Kidney (tissue), 14 donors: ENCODE results near the gene RBMS1. TPM values are rescaled to one million over a fixed set of nuclear protein-coding genes. Genes with fewer than 3 reads are reported as not detected.

Experiments
- DNase-seq, 5 donors: peaks; one replicate each; pipeline ENCODE4 v3.0.0-alpha.2; 2013 to 2020
- FAIRE-seq: peaks from 2 replicates; lab custom pipeline; 2012; peaks lifted over from hg19 to GRCh38; lab: Jason Lieb, UNC
- H3K27ac ChIP-seq, 2 donors: one replicate each; pipeline ENCODE4 v1.7.0; 2013; ENCODE audit warnings: low read depth in 2 of 2, low read length in 2 of 2, inconsistent platforms in 1 of 2
- H3K27me3 ChIP-seq: one replicate; pipeline ENCODE4 v1.7.1; 2013; ENCODE audit warnings: low read length, inconsistent platforms; ENCODE audit not compliant: control insufficient read depth, insufficient read depth
- H3K36me3 ChIP-seq, 3 donors: one replicate each; pipeline versions ENCODE4 v1.7.0 to v1.7.1; 2013; ENCODE audit warnings: low read length in 3 of 3, control low read depth in 1 of 3, inconsistent platforms in 1 of 3; ENCODE audit not compliant: insufficient read depth in 3 of 3, control insufficient read depth in 2 of 3
- H3K4me1 ChIP-seq, 3 donors: one replicate each; pipeline versions ENCODE4 v1.7.0 to v1.7.1; 2013; ENCODE audit warnings: low read length in 3 of 3, inconsistent platforms in 1 of 3, low read depth in 1 of 3; ENCODE audit not compliant: control insufficient read depth in 2 of 3, insufficient read depth in 2 of 3
- H3K4me3 ChIP-seq, 3 donors: one replicate each; pipeline versions ENCODE4 v1.7.0 to v1.8.1; 2013; ENCODE audit warnings: low read length in 3 of 3, control low read depth in 1 of 3, inconsistent platforms in 1 of 3
- H3K9ac ChIP-seq, 3 donors: one replicate each; pipeline versions ENCODE4 v1.7.0 to v1.7.1; 2013; ENCODE audit warnings: low read length in 3 of 3, control low read depth in 1 of 3, inconsistent platforms in 1 of 3
- H3K9me3 ChIP-seq, 3 donors: one replicate each; pipeline versions ENCODE4 v1.7.0 to v1.7.1; 2013; ENCODE audit warnings: low read length in 3 of 3, control low read depth in 1 of 3, inconsistent platforms in 1 of 3; ENCODE audit not compliant: control insufficient read depth in 2 of 3, insufficient read depth in 1 of 3
- CTCF ChIP-seq: IDR thresholded peaks from 3 replicates; pipeline ENCODE4 v1.5.1; 2012; ENCODE audit warnings: mild to moderate bottlenecking, moderate library complexity, borderline replicate concordance; ENCODE audit not compliant: insufficient read depth; ENCODE audit errors: extremely low read depth
- intact Hi-C: fragments of 100-400 bp; cut with DNase I; formaldehyde crosslinking; loops from one replicate; pipeline ENCODE4 v1.11.1; 2022
- polyA plus RNA-seq: library from polyadenylated mRNA; stranded (reverse); fragments of 350-450 nt; fragmentation: Illumina TruSeq; extraction: RNeasy Lipid Tissue Mini Kit (QIAGEN cat#74804); gene quantifications from one replicate; pipeline ENCODE4 v1.2.3, GENCODE V29; 2014; ENCODE audit warnings: low read depth, low replicate concordance; ENCODE audit not compliant: insufficient read depth
- total RNA-seq: library from RNA; stranded (reverse); fragmentation: NEBNext Ultra II Directional; extraction: Animal tissue kit (Norgen Biotek cat#: 25700); gene quantifications from one replicate; pipeline ENCODE4 v1.2.1, GENCODE V29; 2021
- donor health status: control.
- donor health status: control.
- donor health status: control.
- donor health status: control.
- donor health status: control.
- donor health status: DM: yes; HTN: yes; CAD: no.
- donor health status: Normal renal cell carcinoma (clear cell type).

Gene RBMS1
- total and polyA plus RNA-seq, 2 donors from 2014 or later = 25.6 to 94.8 TPM

DNA sequence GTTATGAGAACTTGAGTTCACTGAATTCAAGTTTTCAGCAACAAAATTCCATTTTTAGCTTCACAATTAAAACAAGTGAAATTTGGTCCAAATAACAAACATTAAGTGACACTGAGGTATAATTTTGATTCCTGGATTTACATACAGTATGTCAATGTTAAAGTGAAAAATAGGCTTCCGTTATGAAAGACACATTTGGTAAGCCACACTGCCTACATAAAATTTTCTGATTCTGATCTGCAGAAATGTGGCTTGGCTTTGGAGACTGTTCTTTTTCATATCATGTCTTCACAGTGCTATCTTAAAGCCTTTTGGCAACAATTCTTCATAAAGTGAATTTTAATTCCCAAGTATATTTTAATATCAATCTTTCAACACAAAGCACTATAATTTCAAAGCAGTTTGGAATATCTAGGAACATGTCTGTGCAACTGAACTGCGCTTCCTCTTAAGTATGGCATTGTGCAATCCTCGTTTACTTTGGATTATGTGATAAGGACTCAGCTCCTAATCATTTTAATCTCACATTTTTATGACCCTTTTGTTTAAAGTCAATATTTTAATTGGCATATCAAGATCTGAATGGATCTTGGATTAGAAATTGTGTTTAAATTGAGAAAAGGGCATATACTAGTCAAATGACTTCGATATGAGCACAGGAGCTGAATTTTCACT lies 60.0 kb downstream of the RBMS1 start:
- Histone ChIP-seq H3K36me3 (no peaks in the 10 kb centered on the region), H3K27me3 (no peaks in the 10 kb centered on the region), H3K27ac (no peak overlapping the region), H3K9ac (no peak overlapping the region), H3K4me1 (no peaks in the 10 kb centered on the region), H3K4me3 (no peak overlapping the region), H3K9me3 (peaks cover 0 to 7% (median 0%) of the 10 kb centered on the region in 3 donors)
- DNase-seq (no peak), FAIRE-seq (no peak)
- TF ChIP-seq CTCF = no peak
- intact Hi-C loops = no loop called here

- Histone ChIP-seq H3K9ac (no peak overlapping the region), H3K27ac (no peak overlapping the region), H3K27me3 (no peaks in the 10 kb centered on the region), H3K4me3 (no peak overlapping the region), H3K9me3 (peaks cover 0 to 7% (median 0%) of the 10 kb centered on the region in 3 donors), H3K36me3 (no peaks in the 10 kb centered on the region), H3K4me1 (no peaks in the 10 kb centered on the region)
- DNase-seq (no peak), FAIRE-seq (no peak)
- no peak for TF ChIP-seq CTCF
- intact Hi-C loops = no loop called here
These were observed 61.0 kb downstream of the RBMS1 start for GRCh38 chr2:160432633-160433032.

DNA sequence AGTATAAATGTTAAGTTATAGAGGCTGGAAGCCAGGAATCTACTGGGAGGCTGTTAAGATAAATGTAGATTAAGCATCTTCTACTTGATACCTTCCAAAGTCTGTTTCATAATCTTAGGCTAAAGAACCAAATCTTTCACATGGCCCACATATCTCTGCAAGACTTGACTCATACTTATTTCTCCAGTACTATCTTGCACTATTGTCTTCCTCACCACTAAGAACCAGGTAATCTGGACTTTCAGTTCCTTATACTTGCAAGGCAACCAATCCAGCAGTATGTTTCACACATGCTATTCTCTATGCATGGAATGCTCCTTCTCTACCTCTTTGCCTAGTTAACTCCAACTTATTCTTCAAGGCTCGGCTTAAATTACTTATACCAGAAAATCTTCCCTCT lies 62.2 kb downstream of the RBMS1 start:
- Histone ChIP-seq H3K27me3 (no peaks in the 10 kb centered on the region), H3K9me3 (peaks cover 0 to 7% (median 0%) of the 10 kb centered on the region in 3 donors), H3K4me3 (no peak overlapping the region), H3K27ac (no peak overlapping the region), H3K4me1 (no peaks in the 10 kb centered on the region), H3K9ac (no peak overlapping the region), H3K36me3 (no peaks in the 10 kb centered on the region)
- no peak for FAIRE-seq
- intact Hi-C loops = no loop called here
- no peak for TF ChIP-seq CTCF
- no peak for DNase-seq
